ENCODE results near the gene SFMBT2. TPM values are rescaled to one million over a fixed set of nuclear protein-coding genes. Genes with fewer than 3 reads are reported as not detected.

Gene SFMBT2
- total RNA-seq, 1 donor from 2014 or later: 7.0 TPM

- H3K27ac Mint-ChIP-seq (ENCODE audit: unreplicated experiment): no peak overlapping the region
- no peak for DNase-seq (ENCODE audit: low read depth, low spot score)
- TF ChIP-seq CTCF (conservative IDR thresholded peaks at IDR 0.05): no peak
- H3K27me3 Mint-ChIP-seq (ENCODE audit: low read depth): no peaks in the 10 kb centered on the region
- H3K4me1 Mint-ChIP-seq: peaks cover 24% of the 10 kb centered on the region
- H3K36me3 Mint-ChIP-seq (ENCODE audit: low read depth): peaks cover 23% of the 10 kb centered on the region
- H3K4me3 Mint-ChIP-seq: no peak overlapping the region
- H3K9me3 Mint-ChIP-seq: peaks cover 4% of the 10 kb centered on the region
Measured at GRCh38 chr10:7362471-7362870, 48.4 kb downstream of the SFMBT2 start.

- no peak for DNase-seq (ENCODE audit: low read depth, low spot score)
- no peak for TF ChIP-seq CTCF (conservative IDR thresholded peaks at IDR 0.05)
- Mint-ChIP-seq H3K27ac (ENCODE audit: unreplicated experiment) (no peak overlapping the region), H3K9me3 (peaks cover 4% of the 10 kb centered on the region), H3K27me3 (ENCODE audit: low read depth) (no peaks in the 10 kb centered on the region), H3K4me3 (no peak overlapping the region), H3K36me3 (ENCODE audit: low read depth) (peaks cover 24% of the 10 kb centered on the region), H3K4me1 (peaks cover 24% of the 10 kb centered on the region)
Measured at GRCh38 chr10:7361316-7361715, 49.5 kb downstream of the SFMBT2 start.

GRCh38 chr10:7359954-7360353 is 50.9 kb downstream of the SFMBT2 start:
- Mint-ChIP-seq H3K9me3 (peaks cover 4% of the 10 kb centered on the region), H3K36me3 (ENCODE audit: low read depth) (peaks cover 24% of the 10 kb centered on the region)

GRCh38 chr10:7359356-7359755 is 51.5 kb downstream of the SFMBT2 start:
- Mint-ChIP-seq H3K27ac (ENCODE audit: unreplicated experiment) (no peak overlapping the region), H3K36me3 (ENCODE audit: low read depth) (peaks cover 24% of the 10 kb centered on the region), H3K4me1 (peaks cover 9% of the 10 kb centered on the region), H3K27me3 (ENCODE audit: low read depth) (no peaks in the 10 kb centered on the region), H3K9me3 (peaks cover 4% of the 10 kb centered on the region), H3K4me3 (no peak overlapping the region)
- TF ChIP-seq CTCF (conservative IDR thresholded peaks at IDR 0.05): no peak
- no peak for DNase-seq (ENCODE audit: low read depth, low spot score)

More at GRCh38 chr10:7359954-7360353, 50.9 kb downstream of the SFMBT2 start:
- H3K27ac Mint-ChIP-seq (ENCODE audit: unreplicated experiment): no peak overlapping the region
- TF ChIP-seq CTCF (conservative IDR thresholded peaks at IDR 0.05): no peak
- H3K27me3 Mint-ChIP-seq (ENCODE audit: low read depth): no peaks in the 10 kb centered on the region
- no peak overlapping the region for H3K4me3 Mint-ChIP-seq
- no peak for DNase-seq (ENCODE audit: low read depth, low spot score)
- peaks cover 15% of the 10 kb centered on the region for H3K4me1 Mint-ChIP-seq

- peaks cover 13% of the 10 kb centered on the region for H3K36me3 Mint-ChIP-seq (ENCODE audit: low read depth)
- no peak overlapping the region for H3K4me3 Mint-ChIP-seq
Measured at GRCh38 chr10:7357193-7357592, 53.6 kb downstream of the SFMBT2 start.

More at GRCh38 chr10:7357193-7357592, 53.6 kb downstream of the SFMBT2 start:
- Mint-ChIP-seq H3K9me3 (peaks cover 4% of the 10 kb centered on the region), H3K27me3 (ENCODE audit: low read depth) (no peaks in the 10 kb centered on the region), H3K27ac (ENCODE audit: unreplicated experiment) (no peak overlapping the region), H3K4me1 (no peaks in the 10 kb centered on the region)
- no peak for DNase-seq (ENCODE audit: low read depth, low spot score)
- TF ChIP-seq CTCF (conservative IDR thresholded peaks at IDR 0.05): no peak
